LNCaP clone FGC (cell line): ENCODE data around the gene MTCL1.

Experiments
- DNase-seq: peaks from one replicate; pipeline ENCODE4 v3.0.0-alpha.2; 2011; ENCODE audit warnings: low read depth
- H3K4me3 ChIP-seq: 2 replicates; pipeline ENCODE4 v1.5.1; 2011; ENCODE audit warnings: mild to moderate bottlenecking, low read depth, low read length, control low read depth
- TF ChIP-seq, protein P1 (sequence below): IDR thresholded peaks from 2 replicates; pipeline ENCODE4 v1.5.1; 2012; ENCODE audit warnings: mild to moderate bottlenecking; ENCODE audit not compliant: control insufficient read depth, insufficient read depth; ENCODE audit errors: extremely low read depth

Gene MTCL1

DNA sequence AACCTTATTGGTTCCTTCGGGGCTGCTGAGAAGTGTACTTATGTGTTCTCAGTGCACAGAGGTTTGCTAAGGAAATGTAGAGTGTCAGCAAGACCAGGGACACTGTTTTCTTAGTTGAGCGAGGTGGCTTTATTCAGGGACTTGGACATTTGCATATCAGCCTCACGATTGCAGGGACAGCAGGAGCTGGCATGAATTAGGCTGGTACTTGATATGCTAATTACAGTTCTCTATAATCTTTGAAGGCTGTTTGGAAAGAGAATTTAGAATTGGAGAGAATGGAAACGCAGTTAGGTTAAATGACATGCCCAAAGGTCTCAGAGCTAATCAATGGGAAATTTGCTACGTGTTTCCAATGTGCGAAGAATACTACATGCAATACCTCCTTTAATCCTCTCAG, 18.7 kb upstream of the MTCL1 start:
- no peak for DNase-seq
- TF ChIP-seq, protein P1, sequence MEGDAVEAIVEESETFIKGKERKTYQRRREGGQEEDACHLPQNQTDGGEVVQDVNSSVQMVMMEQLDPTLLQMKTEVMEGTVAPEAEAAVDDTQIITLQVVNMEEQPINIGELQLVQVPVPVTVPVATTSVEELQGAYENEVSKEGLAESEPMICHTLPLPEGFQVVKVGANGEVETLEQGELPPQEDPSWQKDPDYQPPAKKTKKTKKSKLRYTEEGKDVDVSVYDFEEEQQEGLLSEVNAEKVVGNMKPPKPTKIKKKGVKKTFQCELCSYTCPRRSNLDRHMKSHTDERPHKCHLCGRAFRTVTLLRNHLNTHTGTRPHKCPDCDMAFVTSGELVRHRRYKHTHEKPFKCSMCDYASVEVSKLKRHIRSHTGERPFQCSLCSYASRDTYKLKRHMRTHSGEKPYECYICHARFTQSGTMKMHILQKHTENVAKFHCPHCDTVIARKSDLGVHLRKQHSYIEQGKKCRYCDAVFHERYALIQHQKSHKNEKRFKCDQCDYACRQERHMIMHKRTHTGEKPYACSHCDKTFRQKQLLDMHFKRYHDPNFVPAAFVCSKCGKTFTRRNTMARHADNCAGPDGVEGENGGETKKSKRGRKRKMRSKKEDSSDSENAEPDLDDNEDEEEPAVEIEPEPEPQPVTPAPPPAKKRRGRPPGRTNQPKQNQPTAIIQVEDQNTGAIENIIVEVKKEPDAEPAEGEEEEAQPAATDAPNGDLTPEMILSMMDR: no peak
- H3K4me3 ChIP-seq: no peak overlapping the region

DNA sequence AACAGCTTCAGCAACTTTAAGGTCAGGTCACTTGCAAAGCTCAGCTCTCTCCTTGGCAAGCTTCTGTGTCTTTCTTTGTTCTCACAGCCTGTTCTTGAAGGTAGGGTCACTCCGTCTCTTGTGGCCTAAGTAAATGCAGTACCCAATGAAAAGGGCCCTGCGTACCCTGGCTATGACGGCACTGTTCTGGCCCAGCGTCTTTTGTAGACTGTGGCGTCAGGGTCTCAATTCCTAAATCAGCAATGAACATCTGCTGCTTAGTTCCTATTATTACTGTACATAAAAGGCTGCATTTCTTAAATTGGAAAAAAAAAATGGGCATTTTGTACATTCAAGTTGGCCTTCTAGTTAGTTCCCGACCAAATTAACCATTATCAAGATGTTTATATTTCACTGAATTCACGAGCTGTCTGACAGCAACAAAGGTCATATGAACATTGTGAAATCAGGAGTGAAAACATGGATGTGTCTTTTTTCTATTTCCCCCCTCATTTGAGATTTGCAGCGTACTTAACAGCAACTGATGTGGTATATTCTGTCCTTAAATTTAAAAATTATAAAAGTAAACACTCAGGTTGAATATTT, 17.0 kb upstream of the MTCL1 start:
- TF ChIP-seq, protein P1: no peak
- no peak overlapping the region for H3K4me3 ChIP-seq
- DNase-seq: no peak

DNA sequence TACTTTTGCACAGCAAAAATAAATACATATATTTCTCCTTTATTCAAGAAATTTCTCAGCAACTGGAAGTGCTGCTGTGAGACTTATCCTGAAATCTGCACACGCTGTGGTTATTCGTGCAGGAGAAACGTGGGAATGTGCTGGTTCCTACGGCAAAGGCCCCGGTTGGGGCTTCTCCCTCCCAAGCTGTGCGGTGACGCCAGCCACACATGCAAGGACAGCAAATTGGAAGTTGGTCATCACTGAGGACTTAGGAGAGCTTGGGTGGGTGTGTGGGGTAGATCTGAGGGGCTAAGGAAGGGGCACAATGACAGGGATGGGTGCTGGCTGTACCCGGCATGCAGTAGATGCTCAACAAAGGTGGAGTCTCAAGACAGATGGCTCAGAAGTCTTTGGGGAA, 16.5 kb upstream of the MTCL1 start:
- DNase-seq: no peak
- TF ChIP-seq, protein P1: no peak

DNA sequence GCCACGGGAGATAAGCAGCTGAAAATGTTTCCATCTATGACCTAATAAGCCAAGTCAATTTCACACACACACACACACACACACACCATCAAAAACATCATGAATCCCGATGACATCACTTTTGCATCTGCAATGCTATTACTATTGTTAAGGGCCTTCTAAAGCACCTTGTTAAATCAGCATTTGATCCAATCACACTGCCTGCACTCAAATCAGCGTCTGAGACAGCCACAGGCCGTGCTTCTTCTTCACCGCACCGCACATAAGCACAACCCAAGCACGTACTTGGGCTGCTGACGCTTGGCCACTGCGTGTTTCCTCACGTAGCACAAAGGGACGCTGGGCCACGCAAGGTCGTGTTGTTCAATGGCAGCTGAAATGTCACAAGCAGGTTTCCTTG, 15.8 kb upstream of the MTCL1 start:
- DNase-seq: no peak
- H3K4me3 ChIP-seq: no peak overlapping the region
- TF ChIP-seq, protein P1: no peak

More for the DNA sequence above, 16.5 kb upstream of the MTCL1 start:
- H3K4me3 ChIP-seq: no peak overlapping the region

DNA sequence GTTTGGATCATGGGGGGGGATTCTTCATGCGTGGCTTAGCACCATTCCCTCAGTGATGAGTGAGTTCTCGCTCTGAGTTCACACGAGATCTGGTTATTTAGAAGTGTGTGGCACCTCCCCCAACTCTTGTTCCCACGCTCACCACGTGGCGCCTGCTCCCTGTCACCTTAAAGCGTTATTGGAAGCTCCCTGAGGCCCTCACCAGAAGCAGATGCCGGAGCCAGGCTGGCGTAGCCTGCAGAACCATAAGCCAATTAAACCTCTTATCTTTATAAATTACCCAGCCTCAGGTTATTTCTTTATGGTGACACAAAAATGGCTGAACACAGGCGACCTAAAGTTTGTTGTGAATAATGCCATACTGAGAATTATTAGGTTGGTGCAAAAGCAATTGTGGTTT, 10.5 kb upstream of the MTCL1 start:
- DNase-seq: no peak
- H3K4me3 ChIP-seq: no peak overlapping the region
- TF ChIP-seq, protein P1: no peak

DNA sequence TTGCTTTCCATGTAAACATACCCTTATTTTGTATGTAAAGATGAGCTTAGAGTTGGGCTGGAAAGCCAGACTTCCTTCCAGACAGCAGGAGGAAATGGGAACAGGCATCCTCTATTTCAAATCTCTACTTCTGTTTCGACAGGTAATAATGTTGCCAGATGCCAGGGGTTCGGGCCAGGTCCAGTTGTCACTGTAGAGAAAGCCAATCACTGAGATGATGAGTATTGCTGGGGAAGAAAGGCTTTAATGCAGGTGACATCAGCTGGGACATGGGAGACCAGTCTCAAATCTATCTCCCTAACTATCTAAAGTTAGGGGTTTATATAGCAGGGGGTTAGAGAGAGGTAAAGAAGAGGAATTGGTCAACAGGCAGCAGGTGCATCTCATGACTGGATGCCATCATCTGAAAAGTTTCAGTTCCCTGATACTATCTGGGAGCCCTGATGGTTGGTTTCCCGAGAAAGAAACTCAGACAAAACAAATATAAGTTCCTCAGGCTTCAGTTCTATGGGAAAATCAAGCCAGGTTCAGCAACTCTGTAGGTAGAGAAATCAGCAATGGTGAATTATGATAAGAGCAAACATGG, 9.3 kb upstream of the MTCL1 start:
- no peak overlapping the region for H3K4me3 ChIP-seq
- DNase-seq: no peak
- TF ChIP-seq, protein P1: no peak

DNA sequence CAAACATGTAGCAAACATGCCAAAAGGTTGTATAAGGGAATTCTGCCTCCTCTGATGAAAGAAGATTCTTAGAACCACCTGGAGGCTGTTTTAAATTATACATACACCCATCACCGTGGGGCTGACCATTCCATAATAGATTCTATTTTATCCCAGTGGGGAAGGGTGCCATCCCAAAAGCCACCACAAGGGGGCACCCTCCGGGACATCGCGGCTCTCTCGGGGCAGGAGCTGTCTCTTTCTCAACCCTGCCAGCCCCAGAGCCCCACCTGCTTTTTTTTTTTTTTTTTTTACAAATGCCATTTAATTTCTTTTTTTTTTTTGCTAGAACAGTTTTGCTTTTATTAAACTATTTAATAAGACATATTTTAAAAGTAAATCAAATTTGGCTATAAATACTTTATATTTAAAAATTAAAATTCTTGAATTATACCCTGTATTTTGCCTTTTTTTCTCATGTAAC, 8.6 kb upstream of the MTCL1 start:
- DNase-seq: no peak
- TF ChIP-seq, protein P1: peak; percentile 71
- no peak overlapping the region for H3K4me3 ChIP-seq
